Measurements from ENCODE around the gene AICDA.
"Not testable (repeated sequence)": the region's sequence is repeated elsewhere in the genome, so short reads cannot be mapped to it uniquely, and the experiment has no call there.

The AICDA gene

GRCh38 chr12:8606890-8607289 is 5.8 kb downstream of the AICDA start:
- DNase-seq, result no peak

GRCh38 chr12:8605057-8605456 is 7.6 kb downstream of the AICDA start:
- no peak for DNase-seq

- no peak for DNase-seq
Observed at GRCh38 chr12:8603856-8604255, 8.8 kb downstream of the AICDA start.

GRCh38 chr12:8603286-8603685 is 9.4 kb downstream of the AICDA start:
- no peak for DNase-seq

GRCh38 chr12:8596561-8596960 is 16.1 kb downstream of the AICDA start:
- no peak for DNase-seq

GRCh38 chr12:8594072-8594471 is 18.6 kb downstream of the AICDA start:
- no peak for DNase-seq

GRCh38 chr12:8593246-8593645 is 19.4 kb downstream of the AICDA start:
- DNase-seq, result no peak

GRCh38 chr12:8590842-8591545 is 21.7 kb downstream of the AICDA start:
- no peak for DNase-seq

- no peak for DNase-seq
Observed at GRCh38 chr12:8589679-8590078, 23.0 kb downstream of the AICDA start.

GRCh38 chr12:8584478-8584877 is 28.2 kb downstream of the AICDA start:
- not testable (repeated sequence) for DNase-seq

GRCh38 chr12:8584004-8584403 is 28.7 kb downstream of the AICDA start:
- no peak for DNase-seq

GRCh38 chr12:8581098-8581784 is 31.4 kb downstream of the AICDA start:
- no peak for DNase-seq

GRCh38 chr12:8577879-8578278 is 34.8 kb downstream of the AICDA start:
- no peak for DNase-seq

GRCh38 chr12:8572507-8572906 is 40.2 kb downstream of the AICDA start:
- DNase-seq, result no peak

- DNase-seq, result no peak
Observed at GRCh38 chr12:8566525-8566924, 46.1 kb downstream of the AICDA start.

GRCh38 chr12:8566052-8566451 is 46.6 kb downstream of the AICDA start:
- not testable (repeated sequence) for DNase-seq

GRCh38 chr12:8564656-8565055 is 48.0 kb downstream of the AICDA start:
- DNase-seq, result no peak

- DNase-seq, result no peak
Observed at GRCh38 chr12:8563356-8563755, 49.3 kb downstream of the AICDA start.

- DNase-seq, result no peak
Observed at GRCh38 chr12:8562310-8562709, 50.3 kb downstream of the AICDA start.

- DNase-seq, result no peak
Observed at GRCh38 chr12:8561011-8561410, 51.6 kb downstream of the AICDA start.

- DNase-seq, result no peak
Observed at GRCh38 chr12:8559676-8560075, 53.0 kb downstream of the AICDA start.

- no peak for DNase-seq
Observed at GRCh38 chr12:8556531-8557097, 56.0 kb downstream of the AICDA start.

- no peak for DNase-seq
Observed at GRCh38 chr12:8554451-8555195, 58.0 kb downstream of the AICDA start.

Data from NCI-H446 (cell line).